Mucosa of rectum (tissue), 2 donors: ENCODE data around the gene PTPRD.

ENCODE experiments used
- H3K27ac ChIP-seq, 2 donors: one replicate each; pipeline ENCODE4 v1.7.0; 2013; ENCODE audit warnings: inconsistent platforms in 2 of 2, low read depth in 2 of 2, low read length in 2 of 2
- H3K27me3 ChIP-seq, 2 donors: one replicate each; pipeline ENCODE4 v1.7.0; 2013; ENCODE audit warnings: low read length in 2 of 2; ENCODE audit not compliant: control insufficient read depth in 2 of 2, insufficient read depth in 2 of 2
- H3K36me3 ChIP-seq, 2 donors: one replicate each; pipeline ENCODE4 v1.7.0; 2013; ENCODE audit warnings: low read length in 2 of 2; ENCODE audit not compliant: control insufficient read depth in 2 of 2, insufficient read depth in 2 of 2
- H3K4me1 ChIP-seq, 2 donors: one replicate each; pipeline ENCODE4 v1.7.0; 2013; ENCODE audit warnings: low read length in 2 of 2, mild to moderate bottlenecking in 1 of 2; ENCODE audit not compliant: control insufficient read depth in 2 of 2, insufficient read depth in 2 of 2
- H3K4me3 ChIP-seq, 2 donors: one replicate each; pipeline ENCODE4 v1.7.0; 2013; ENCODE audit warnings: low read length in 2 of 2
- H3K9ac ChIP-seq, 2 donors: one replicate each; pipeline ENCODE4 v1.7.0; 2013; ENCODE audit warnings: low read length in 2 of 2, low read depth in 1 of 2, mild to moderate bottlenecking in 1 of 2
- H3K9me3 ChIP-seq, 2 donors: one replicate each; pipeline ENCODE4 v1.7.0; 2013; ENCODE audit warnings: low read length in 2 of 2; ENCODE audit not compliant: control insufficient read depth in 2 of 2
- donor health status: healthy.
- donor health status: Normal muscosa, but diverticular disease.

Gene PTPRD

DNA sequence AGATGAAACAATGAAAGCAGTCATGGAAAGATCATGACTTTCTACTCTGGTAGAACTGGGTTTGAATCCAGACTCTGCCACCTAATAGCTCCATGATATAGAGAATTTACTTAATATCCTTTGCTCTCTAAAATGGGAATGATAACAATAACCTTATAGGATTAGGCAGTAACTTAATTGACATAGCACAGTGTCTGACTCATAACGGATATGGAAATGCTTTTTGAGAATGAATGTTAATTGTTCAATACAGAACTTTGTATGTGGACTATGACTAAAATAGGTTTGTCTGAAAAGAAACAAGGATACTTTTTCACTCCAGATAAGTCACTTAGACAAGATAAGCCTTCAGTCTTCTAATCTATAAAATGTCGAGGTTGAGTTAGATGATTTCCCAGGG is 330.7 kb downstream of the PTPRD start:
- Histone ChIP-seq H3K4me3 (no peak overlapping the region), H3K27me3 (no peaks in the 10 kb centered on the region)

DNA sequence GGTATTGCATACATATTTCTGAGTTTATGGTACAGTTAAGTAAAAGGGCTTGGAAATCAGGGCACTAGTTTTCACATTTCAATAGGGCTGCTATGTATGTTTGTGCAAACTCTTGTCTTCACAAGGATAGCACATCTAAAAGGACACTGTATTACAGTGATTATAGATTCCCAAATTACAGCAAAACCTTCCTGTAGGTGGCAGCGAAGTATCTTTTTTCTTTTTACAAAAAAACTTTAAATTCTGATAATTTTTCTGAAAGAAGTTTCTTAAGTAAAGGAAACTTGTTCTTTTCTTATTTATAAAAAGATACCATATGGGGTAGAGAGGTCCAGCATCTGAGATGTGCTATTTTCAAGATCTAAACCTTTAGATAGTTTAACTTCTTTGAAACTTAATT is 337.8 kb downstream of the PTPRD start:
- H3K36me3 ChIP-seq: no peaks in the 10 kb centered on the region
- no peaks in the 10 kb centered on the region for H3K9me3 ChIP-seq
- H3K9ac ChIP-seq: no peak overlapping the region
- H3K4me1 ChIP-seq: no peaks in the 10 kb centered on the region
- no peaks in the 10 kb centered on the region for H3K27me3 ChIP-seq
- no peak overlapping the region for H3K27ac ChIP-seq
- no peak overlapping the region for H3K4me3 ChIP-seq

More for the DNA sequence above, 330.7 kb downstream of the PTPRD start:
- no peaks in the 10 kb centered on the region for H3K4me1 ChIP-seq
- H3K36me3 ChIP-seq: no peaks in the 10 kb centered on the region
- no peak overlapping the region for H3K9ac ChIP-seq
- no peaks in the 10 kb centered on the region for H3K9me3 ChIP-seq
- H3K27ac ChIP-seq: no peak overlapping the region

DNA sequence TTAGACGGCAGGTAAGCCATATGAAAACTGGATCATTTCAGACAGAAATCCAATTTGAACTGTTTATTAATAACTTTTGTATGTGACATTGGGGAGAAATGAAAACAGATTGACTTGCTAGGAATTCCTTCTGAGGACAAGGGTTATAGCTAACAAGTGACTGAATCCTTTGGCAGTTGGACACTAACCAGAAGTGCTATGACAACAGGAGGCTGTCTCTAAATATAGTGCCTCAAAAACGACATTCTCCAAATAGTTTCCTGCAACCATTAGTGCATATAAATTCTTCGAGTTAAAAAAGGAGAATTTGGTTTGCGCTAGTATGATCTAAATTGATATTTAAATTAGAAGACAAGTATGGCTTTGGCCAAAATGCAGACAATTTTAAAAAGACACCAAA is 338.6 kb downstream of the PTPRD start:
- Histone ChIP-seq H3K36me3 (no peaks in the 10 kb centered on the region), H3K4me1 (no peaks in the 10 kb centered on the region), H3K9me3 (no peaks in the 10 kb centered on the region), H3K27ac (no peak overlapping the region), H3K4me3 (no peak overlapping the region), H3K9ac (no peak overlapping the region), H3K27me3 (no peaks in the 10 kb centered on the region)

DNA sequence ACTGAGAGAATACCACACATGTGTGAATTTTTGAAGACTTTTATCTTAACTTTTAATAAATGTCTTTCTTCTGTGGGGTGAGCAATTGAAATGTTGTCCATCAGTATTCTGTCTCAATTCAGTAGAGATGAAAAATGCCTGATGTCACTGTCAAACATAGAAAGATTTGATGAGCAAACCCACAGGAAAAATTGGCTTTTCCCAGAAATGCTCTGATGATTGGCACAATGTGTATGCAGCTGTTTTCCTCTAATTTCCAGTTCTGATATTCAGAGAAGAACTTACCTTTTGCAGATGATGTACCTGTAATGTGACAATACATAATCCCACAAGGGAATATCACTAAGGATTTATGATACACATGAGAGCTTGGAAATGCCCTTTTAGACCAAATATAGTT is 340.0 kb downstream of the PTPRD start:
- Histone ChIP-seq H3K9ac (no peak overlapping the region), H3K36me3 (no peaks in the 10 kb centered on the region), H3K27me3 (no peaks in the 10 kb centered on the region), H3K9me3 (no peaks in the 10 kb centered on the region), H3K4me1 (no peaks in the 10 kb centered on the region), H3K27ac (no peak overlapping the region), H3K4me3 (no peak overlapping the region)

DNA sequence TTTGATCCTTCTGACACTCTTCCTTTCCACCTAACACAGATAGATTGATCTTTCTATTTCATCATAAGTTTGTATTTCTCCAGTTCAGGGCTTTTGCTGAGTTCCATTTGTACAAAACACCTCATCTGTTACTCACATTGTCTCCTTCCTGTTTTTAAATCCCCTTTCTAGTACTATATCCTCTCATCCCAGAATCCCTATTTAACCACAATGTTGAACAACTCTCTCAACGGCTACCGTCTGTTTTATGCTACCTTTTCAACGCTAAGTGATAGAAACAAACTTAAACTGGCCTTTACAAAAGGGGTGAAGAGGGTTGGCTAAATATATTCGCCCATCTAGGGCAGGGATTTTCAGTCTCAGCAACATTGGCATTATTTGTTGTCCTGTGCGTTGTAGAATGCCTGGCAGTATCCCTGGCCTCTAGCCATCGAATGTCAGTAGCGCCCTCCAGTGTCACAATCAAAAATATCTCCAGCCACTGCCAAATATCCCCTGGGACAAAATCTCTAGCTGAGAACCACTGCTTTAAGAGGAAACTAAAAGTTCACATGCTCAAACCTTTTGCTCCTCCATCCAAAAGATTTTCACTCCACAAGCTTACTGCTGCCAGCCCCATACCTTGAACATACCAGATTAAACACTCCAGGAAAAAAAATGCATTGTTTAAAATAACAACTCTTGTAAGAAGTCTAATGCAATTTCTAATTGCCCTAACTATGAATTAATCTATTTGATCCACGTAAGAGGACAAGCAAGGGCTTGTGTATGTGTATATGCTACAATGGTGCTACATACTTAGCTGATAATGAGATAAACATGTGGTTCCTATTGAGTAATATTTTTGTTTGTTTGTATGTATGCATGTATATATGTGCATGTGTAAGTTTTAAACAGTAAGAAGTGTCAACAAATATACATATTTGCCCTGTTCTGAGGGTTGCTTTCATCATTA is 344.0 kb downstream of the PTPRD start:
- Histone ChIP-seq H3K36me3 (no peaks in the 10 kb centered on the region), H3K9ac (no peak overlapping the region), H3K4me3 (no peak overlapping the region), H3K9me3 (no peaks in the 10 kb centered on the region), H3K27ac (no peak overlapping the region), H3K4me1 (no peaks in the 10 kb centered on the region), H3K27me3 (no peaks in the 10 kb centered on the region)

DNA sequence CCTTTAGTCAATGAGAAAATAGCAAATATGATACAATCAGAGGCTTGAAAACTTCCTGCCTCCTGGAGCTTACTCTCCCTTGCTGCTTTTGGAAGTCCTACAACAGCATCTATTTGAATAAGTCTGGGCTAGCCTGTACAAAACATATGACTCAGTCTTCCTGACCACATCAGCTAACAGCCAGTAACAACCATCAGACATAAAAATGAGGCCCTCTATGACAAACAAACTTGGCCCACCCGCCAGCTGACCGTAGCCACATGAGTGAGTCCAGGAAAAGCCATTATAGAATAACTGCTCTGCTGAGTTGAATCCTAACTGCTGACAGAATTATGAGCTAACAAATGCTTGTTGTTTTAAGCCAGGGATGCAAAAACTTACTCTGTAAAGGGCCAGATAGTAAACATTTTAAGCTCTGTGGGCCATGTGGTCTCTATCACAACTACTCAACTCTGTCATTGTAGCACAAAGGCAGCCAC is 347.6 kb downstream of the PTPRD start:
- H3K27me3 ChIP-seq: no peaks in the 10 kb centered on the region
- no peak overlapping the region for H3K4me3 ChIP-seq
- no peaks in the 10 kb centered on the region for H3K36me3 ChIP-seq
- no peaks in the 10 kb centered on the region for H3K9me3 ChIP-seq
- no peak overlapping the region for H3K27ac ChIP-seq
- no peaks in the 10 kb centered on the region for H3K4me1 ChIP-seq
- H3K9ac ChIP-seq: no peak overlapping the region

DNA sequence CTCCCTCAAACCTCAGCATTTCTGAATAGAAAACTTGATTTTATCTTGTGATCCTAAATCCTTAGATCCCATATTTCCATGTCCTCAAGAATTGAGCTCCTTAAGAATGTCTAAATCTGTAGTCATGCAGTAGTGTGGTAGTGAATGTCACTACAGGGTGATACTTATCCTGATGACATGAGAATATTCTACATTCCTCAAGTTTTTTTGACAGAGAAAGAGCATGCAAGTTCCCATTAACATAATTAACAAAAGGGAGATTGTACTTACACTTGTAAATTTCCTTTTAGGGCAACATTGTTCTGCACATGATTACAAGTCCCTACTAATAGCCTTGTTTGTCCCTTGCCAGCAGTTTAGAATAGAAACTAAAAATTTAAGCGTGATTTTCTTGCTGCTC is 352.3 kb downstream of the PTPRD start:
- H3K9ac ChIP-seq: no peak overlapping the region
- no peaks in the 10 kb centered on the region for H3K9me3 ChIP-seq
- H3K27ac ChIP-seq: no peak overlapping the region
- H3K4me1 ChIP-seq: no peaks in the 10 kb centered on the region
- no peak overlapping the region for H3K4me3 ChIP-seq
- no peaks in the 10 kb centered on the region for H3K27me3 ChIP-seq
- no peaks in the 10 kb centered on the region for H3K36me3 ChIP-seq

DNA sequence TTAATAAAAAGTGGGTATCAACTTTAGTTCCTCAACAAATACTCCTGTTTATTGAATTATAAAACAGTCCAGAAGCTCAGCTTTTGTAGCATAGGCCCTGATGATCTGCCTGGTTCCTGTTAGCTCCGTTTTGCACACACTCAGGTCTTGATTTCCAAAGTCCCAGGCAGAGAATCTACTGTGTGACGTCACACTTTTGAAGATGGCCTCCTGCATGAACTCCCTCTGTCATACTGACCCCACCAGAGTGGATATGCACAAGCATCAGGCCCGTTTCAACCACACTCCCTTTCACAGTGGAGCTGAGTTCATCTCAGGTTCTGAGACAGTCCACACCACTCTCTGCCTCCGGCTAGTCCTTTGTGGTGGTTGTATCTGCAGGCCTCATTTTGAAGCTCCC is 353.1 kb downstream of the PTPRD start:
- Histone ChIP-seq H3K9ac (no peak overlapping the region), H3K9me3 (no peaks in the 10 kb centered on the region), H3K4me1 (no peaks in the 10 kb centered on the region), H3K4me3 (no peak overlapping the region), H3K27ac (no peak overlapping the region), H3K36me3 (no peaks in the 10 kb centered on the region), H3K27me3 (no peaks in the 10 kb centered on the region)

DNA sequence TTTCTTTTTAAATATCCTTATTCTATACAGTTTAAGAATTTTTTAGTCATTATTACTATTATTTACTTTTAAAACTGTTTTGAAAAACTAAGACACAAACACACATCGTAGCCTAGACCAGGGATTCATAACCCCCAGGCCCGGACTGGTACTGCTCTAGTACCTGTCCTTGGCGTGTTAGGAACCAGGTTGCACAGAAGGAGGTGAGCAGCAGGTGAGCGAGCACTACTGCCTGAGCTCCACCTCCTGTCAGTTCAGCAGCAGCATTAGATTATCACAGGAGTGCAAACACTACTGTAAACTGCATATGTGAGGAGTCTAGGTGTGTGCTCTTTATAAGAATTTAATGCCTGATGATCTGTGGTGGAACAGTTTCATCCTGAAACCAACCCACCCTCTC is 357.0 kb downstream of the PTPRD start:
- no peaks in the 10 kb centered on the region for H3K36me3 ChIP-seq
- H3K9ac ChIP-seq: no peak overlapping the region
- H3K4me3 ChIP-seq: no peak overlapping the region
- H3K27ac ChIP-seq: no peak overlapping the region
- no peaks in the 10 kb centered on the region for H3K27me3 ChIP-seq
- H3K4me1 ChIP-seq: no peaks in the 10 kb centered on the region
- H3K9me3 ChIP-seq: no peaks in the 10 kb centered on the region

DNA sequence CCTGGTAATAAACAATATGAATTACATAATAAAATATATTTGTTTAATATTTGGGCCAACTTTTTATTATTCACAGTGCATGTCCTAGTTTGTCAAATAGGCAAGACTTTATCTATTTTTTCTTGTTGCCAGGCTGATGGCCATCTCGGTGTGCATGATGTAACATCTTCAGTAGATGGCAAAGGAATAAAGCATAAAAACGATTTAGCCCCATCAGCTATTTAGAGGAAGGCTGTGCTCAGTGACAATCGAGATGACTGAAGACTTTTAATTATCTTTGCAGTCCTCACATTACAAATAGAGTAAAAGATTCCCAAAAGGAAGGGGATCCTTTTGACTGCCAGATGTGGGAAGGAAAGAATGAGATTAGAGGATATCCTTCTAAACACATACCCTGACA is 358.5 kb downstream of the PTPRD start:
- no peaks in the 10 kb centered on the region for H3K27me3 ChIP-seq
- H3K36me3 ChIP-seq: no peaks in the 10 kb centered on the region
- H3K27ac ChIP-seq: no peak overlapping the region
- no peaks in the 10 kb centered on the region for H3K4me1 ChIP-seq
- H3K4me3 ChIP-seq: no peak overlapping the region
- no peaks in the 10 kb centered on the region for H3K9me3 ChIP-seq
- no peak overlapping the region for H3K9ac ChIP-seq
